Motor neuron (in vitro differentiated cells): Measurements from ENCODE around the gene APOF. TPM values are rescaled to one million over a fixed set of nuclear protein-coding genes. Genes with fewer than 3 reads are reported as not detected.
"Not testable (repeated sequence)": the region's sequence is repeated elsewhere in the genome, so short reads cannot be mapped to it uniquely, and the experiment has no call there.

Experiments
- ATAC-seq, 8 experiments: fragments of 200-7000 bp; cut with Tn5 transposase; replicated peaks in 6 of 8; 2 replicates each; pipeline ENCODE4 v1.8.0; 2021; ENCODE audit warnings: mild to moderate bottlenecking in 8 of 8, moderate library complexity in 8 of 8
- H3K27ac ChIP-seq, 2 donors: fragments of 250-450 bp; sonication (Bioruptor Pico); 2 replicates each; pipeline ENCODE4 v1.9.0; 2021; ENCODE audit warnings: antibody characterized with exemption in 2 of 2, mild to moderate bottlenecking in 2 of 2, moderate library complexity in 1 of 2
- H3K4me1 ChIP-seq, 2 donors: fragments of 250-450 bp; sonication (Bioruptor Pico); replicated peaks in 1 of 2; 2 replicates each; pipeline ENCODE4 v1.6.1; 2021; ENCODE audit warnings: antibody characterized with exemption in 2 of 2, mild to moderate bottlenecking in 2 of 2, moderate library complexity in 1 of 2
- H3K4me3 ChIP-seq, 5 donors: fragments of 250-450 bp; sonication (Bioruptor Pico); 2 replicates each; pipeline ENCODE4 v1.9.0; 2021; ENCODE audit warnings: antibody characterized with exemption in 5 of 5, mild to moderate bottlenecking in 5 of 5, moderate library complexity in 4 of 5
- WGBS, 10 experiments: fragments of 450-650 bp; shearing (Covaris generic); methylation state at CpG; one replicate each; pipeline ENCODE4 v1.0.0; 2022; 5-methylcytosine and 5-hydroxymethylcytosine counted together
- in situ Hi-C, 9 experiments: fragments of 400-800 bp; cut with MboI; loops; one replicate each; pipeline ENCODE4 v1.15.0; 2021; ENCODE audit warnings: low sequenced_read_pairs in 9 of 9, low pct_unique_long_range_greater_than_20kb in 2 of 9; ENCODE audit not compliant: unreplicated experiment in 9 of 9
- total RNA-seq, 8 experiments: library from RNA; unstranded; fragments of 300-600 nt; gene quantifications; 2 replicates each; pipeline versions ENCODE4 v1.2.3 to v1.2.4, GENCODE V29; 2022

APOF gene
- total RNA-seq, 8 experiments from 2014 or later = 0.14 to 0.76 (median 0.36) TPM; not detected in 1

DNA sequence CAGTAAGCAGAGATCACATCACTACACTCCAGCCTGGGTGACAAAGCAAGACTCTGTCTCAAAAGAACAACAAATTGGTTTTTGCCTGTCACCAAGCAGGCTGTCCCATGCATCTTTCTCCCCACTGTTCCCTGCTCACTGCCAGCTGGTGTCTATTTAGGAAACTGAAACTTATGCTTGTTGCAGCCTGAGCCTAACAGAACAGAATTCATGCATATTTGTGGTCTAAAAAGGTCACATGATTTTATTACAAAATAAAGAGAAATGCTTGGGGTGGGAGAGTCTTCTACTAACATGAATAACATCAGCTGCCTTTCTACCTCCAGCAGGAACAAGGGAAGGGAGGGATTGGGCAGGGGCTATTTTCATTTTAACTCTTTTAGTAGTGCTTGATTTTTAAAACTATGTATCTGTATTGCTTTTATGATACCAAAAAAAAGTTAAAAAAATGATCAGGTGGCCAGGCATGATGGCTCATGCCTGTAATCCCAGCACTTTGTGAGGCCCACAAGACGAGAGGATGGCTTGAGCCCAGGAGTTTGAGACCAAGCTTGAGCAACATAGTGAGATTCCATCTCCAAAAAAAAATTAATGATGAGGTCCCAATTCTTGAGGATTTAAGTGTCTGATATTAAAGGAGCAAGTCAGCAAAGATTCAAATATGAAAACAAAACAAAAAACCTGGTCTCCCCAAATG is 3.7 kb downstream of the APOF start:
- no peak overlapping the region for H3K27ac ChIP-seq
- H3K4me1 ChIP-seq = peaks cover 3 to 14% of the 10 kb centered on the region in 2 donors
- peak overlapping the region; percentile 58 to 81 (median 65) for H3K4me3 ChIP-seq
- ATAC-seq = peak in 3 of 8 experiments; percentile 12 to 19 (median 14)
- in situ Hi-C loops = loop anchor here in 2 of 9 experiments (25.0 kb wide), 1 partner anchor 103 kb away; the partner anchor contains the start of genes MIP (in 2 of the 2) and SPRYD4 (in 2 of the 2)
- 0 to 10% (median 0%) methylated on average over 1 of the region's 1 CpG; no CpG with 5 or more reads in 5 of the 10 experiments for WGBS, 10 experiments

DNA sequence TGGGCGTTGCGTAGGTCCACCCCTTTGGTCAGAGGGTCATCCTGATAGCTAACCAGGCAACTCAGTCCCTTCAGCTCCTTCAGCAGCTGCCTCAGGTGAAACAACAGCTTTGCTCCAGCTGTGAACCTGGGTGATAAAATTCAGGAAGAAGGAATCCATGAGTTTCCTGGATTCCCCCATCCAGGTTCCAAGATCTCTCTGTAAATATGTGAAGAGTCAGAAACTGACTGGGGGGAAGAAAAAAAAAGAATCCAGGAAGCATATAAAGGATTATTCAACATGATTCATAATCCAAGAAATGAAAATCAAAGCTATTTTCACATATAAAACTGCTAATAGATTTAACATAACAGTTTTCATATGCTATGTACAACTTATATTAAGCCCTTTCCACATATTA is 11.3 kb downstream of the APOF start:
- 80 to 93% (median 86%) methylated on average over 1 to 2 of the region's 2 CpGs; no CpG with 5 or more reads in 7 of the 10 experiments for WGBS, 10 experiments
- in situ Hi-C loops = loop anchor here in 2 of 9 experiments (25.0 kb wide), 1 partner anchor 111 kb away; the partner anchor contains the start of genes MIP (in 2 of the 2) and SPRYD4 (in 2 of the 2)
- no peak overlapping the region for H3K27ac ChIP-seq
- ATAC-seq = no peak
- H3K4me3 ChIP-seq = no peak overlapping the region
- no peaks in the 10 kb centered on the region for H3K4me1 ChIP-seq

DNA sequence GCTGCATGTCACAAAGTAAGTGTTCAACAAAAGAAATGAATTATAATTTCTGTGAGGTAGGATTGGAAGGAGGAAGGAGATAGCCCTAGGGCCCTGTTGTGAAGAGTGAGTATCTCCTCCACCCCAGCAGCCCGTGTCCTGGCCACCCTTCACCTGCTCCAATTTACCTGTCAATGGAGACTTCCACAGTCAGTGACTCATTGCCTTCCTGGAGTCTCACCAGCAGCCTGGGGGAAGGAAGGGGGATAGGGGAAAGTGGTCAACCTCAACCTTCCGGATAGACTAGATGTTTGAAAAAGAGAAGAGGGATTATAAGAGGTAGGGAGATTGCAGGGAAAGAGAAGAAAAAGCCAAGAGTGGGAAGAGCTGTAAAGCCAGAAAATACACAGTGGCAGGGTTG is 12.0 kb downstream of the APOF start:
- Histone ChIP-seq H3K27ac (no peak overlapping the region), H3K4me1 (no peaks in the 10 kb centered on the region), H3K4me3 (no peak overlapping the region)
- in situ Hi-C loops = loop anchor here in 2 of 9 experiments (25.0 kb wide), 1 partner anchor 112 kb away; the partner anchor contains the start of genes MIP (in 2 of the 2) and SPRYD4 (in 2 of the 2)
- ATAC-seq = no peak
- 46 to 100% (median 100%) methylated on average over 1 to 2 of the region's 2 CpGs; no CpG with 5 or more reads in 5 of the 10 experiments for WGBS, 10 experiments

DNA sequence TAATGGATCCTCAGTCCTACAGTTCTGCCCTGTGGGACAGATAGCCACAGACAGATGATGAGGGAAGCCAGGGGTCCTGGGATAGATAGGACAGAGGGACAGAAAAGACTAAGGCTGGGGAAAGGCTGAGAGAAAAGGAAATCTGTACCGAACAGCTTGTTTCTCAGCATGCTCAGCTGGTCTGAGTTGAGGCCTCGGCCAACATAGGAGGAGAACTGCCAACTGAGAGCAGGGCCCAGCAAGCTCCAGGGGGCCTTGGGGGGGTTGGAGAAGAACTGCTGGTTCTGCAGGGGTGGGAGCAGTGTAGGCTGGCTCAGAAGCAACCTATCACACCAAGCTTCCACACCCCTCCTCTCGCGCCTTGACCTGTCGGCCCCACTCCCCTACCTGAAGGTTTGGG is 13.9 kb downstream of the APOF start:
- ATAC-seq = no peak
- Histone ChIP-seq H3K4me1 (no peaks in the 10 kb centered on the region), H3K4me3 (no peak overlapping the region), H3K27ac (no peak overlapping the region)
- in situ Hi-C loops = no loop called here
- 14 to 100% (median 100%) methylated on average over 1 to 3 of the region's 5 CpGs; no CpG with 5 or more reads in 5 of the 10 experiments for WGBS, 10 experiments

DNA sequence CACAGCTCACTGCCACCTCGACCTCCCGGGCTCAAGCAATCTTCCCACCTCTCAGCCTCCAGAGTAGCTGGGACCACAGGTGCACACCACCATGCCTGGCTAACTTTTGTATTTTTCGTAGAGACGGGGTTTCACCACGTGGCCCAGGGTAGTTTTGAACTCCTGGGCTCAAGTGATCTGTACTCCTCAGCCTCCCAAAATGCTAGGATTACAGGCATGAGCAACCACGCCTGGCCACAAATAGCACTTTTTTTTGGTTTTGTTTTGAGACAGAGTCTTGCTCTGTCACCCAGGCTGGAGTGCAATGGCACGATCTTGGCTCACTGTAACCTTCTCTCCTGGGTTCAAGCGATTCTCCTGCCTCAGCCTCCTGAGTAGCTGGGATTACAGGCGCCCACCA is 15.4 kb downstream of the APOF start:
- ATAC-seq, in situ Hi-C loops, H3K4me1 ChIP-seq, H3K27ac ChIP-seq, H3K4me3 ChIP-seq: not testable (repeated sequence)
- WGBS, 10 experiments = 80 to 96% (median 90%) methylated on average over 1 to 4 of the region's 9 CpGs; no CpG with 5 or more reads in 5 of the 10 experiments

DNA sequence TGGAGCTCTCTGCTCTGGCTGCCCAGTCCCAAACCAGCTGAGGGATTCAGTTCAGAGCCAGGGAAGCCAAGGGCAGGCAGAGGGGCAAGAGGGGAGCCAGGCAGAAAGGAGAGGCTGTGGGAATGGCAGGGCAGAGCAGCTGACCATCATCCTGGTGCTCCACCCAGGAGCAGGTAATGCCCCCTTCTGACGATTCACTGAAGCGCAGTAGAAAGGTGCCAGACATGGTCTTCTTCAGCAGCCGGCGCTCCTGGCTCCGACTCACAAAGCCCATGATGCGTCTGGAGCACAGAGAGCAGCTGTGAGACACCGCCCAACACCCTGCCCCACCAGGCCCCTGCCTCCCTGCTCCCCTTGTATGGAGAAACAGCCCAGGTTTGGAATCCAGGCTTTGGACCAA is 16.0 kb downstream of the APOF start:
- no peaks in the 10 kb centered on the region for H3K4me1 ChIP-seq
- ATAC-seq = peak in 5 of 8 experiments; percentile 4 to 62 (median 22)
- 60 to 100% methylated on average over 1 of the region's 7 CpGs; no CpG with 5 or more reads in 8 of the 10 experiments for WGBS, 10 experiments
- in situ Hi-C loops = no loop called here
- H3K4me3 ChIP-seq = no peak overlapping the region
- no peak overlapping the region for H3K27ac ChIP-seq

DNA sequence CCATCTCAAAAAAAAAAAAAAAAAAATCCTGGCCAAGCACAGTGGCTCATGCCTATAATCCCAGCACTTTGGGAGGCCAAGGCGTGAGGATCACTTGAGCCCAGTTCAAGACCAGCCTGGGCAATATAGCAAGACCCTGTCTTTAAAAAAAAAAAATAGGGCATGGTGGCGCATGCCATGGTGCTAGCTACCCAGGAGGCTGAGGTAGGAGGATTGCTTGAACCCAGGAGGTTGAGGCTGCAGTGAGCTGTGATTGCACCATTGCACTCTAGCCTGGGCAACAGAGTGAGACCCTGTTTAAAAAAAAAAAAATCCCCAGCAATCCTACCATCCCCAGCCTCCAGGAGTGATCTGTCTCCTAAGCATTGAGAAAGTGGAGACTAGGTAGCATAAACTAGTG is 20.4 kb downstream of the APOF start:
- H3K27ac ChIP-seq, H3K4me1 ChIP-seq, in situ Hi-C loops, ATAC-seq, H3K4me3 ChIP-seq: not testable (repeated sequence)
- WGBS, 10 experiments = 75 to 100% (median 100%) methylated on average over 1 to 2 of the region's 2 CpGs; no CpG with 5 or more reads in 4 of the 10 experiments

DNA sequence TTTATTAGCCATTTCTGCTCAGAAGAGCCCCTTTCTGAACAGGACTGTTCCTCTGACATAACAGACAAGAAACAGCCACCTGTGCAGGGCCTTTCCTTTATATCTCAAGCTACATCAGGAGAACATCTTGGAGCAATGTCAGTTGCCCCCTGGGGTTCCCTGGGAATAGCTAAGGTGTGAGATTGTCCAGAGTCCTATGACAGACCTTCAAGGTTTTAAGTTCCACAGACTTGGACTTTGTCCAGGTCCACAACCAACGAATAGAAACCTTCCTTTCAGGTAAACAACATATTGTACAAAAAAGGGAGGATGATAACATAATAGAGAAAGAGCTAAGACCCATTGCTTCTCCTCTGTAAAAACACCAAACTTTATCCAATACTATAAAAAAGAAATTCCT is 21.0 kb downstream of the APOF start:
- Histone ChIP-seq H3K4me3 (no peak overlapping the region), H3K4me1 (no peaks in the 10 kb centered on the region), H3K27ac (no peak overlapping the region)
- ATAC-seq = no peak
- 71 to 86% (median 75%) methylated on average over 1 of the region's 1 CpG; no CpG with 5 or more reads in 7 of the 10 experiments for WGBS, 10 experiments
- in situ Hi-C loops = no loop called here

DNA sequence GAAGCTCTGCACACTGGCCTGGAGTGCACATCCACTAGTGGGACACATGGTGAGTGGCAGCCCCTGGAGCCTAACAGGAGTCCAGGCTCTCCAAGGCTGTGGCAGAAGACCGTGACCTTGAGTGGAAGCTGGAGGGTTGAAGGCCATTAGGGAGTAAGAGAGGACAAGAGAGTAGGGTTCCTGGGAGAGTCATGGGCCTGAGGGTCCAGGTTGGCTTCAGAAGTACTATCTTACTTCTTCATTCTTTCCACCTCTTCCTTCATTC is 23.6 kb downstream of the APOF start:
- ATAC-seq = no peak
- in situ Hi-C loops = no loop called here

DNA sequence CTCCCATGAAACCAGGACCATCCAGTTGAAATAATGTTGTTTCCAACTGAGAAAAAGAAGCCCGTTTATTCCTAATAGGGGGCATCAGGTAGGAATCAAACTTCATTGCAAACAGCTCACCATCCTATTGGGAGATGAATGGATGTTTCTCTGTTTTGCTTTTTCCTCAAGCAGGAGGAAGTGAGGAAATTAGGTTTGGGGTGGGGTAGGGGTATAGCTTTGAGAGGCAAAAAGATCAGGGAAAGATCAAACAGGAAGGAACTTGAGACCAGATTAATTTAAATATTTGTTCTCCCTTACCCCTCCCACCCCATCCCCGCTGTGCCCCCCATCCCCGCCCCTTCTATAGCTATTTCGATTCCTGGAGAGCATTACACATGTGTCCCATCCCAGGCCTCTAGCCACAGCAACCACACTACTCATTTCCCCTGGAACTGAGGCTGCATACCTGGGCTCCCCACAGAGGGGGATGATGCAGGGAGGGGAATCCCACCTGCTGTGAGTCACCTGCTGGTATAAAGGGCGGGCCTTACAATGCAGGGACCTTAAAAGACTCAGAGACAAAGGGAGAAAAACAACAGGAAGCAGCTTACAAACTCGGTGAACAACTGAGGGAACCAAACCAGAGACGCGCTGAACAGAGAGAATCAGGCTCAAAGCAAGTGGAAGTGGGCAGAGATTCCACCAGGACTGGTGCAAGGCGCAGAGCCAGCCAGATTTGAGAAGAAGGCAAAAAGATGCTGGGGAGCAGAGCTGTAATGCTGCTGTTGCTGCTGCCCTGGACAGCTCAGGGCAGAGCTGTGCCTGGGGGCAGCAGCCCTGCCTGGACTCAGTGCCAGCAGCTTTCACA is 24.1 kb downstream of the APOF start, which contains the start of gene IL23A:
IL23A (plus strand) TSS at position 577 of the 850 bp plus-strand sequence; CDS start at position 738, 161 bp downstream.
- in situ Hi-C loops = no loop called here
- Histone ChIP-seq H3K4me3 (no peak within 1 kb of the TSS), H3K4me1 (peaks cover 0 to 5% of the 10 kb centered on the region in 2 donors), H3K27ac (no peak within 1 kb of the TSS)
- peak in 3 of 8 experiments; percentile 9 to 32 (median 22) for ATAC-seq
- 3 to 60% (median 20%) methylated on average over 1 to 4 of the region's 9 CpGs; no CpG with 5 or more reads in 1 of the 10 experiments for whole genome bisulfite sequencing, 10 experiments

More for the DNA sequence above, 23.6 kb downstream of the APOF start:
- no peak overlapping the region for H3K27ac ChIP-seq
- WGBS, 10 experiments = 67 to 100% (median 83%) methylated on average over 1 of the region's 1 CpG; no CpG with 5 or more reads in 7 of the 10 experiments
- no peak overlapping the region for H3K4me3 ChIP-seq
- H3K4me1 ChIP-seq = peaks cover 0 to 5% of the 10 kb centered on the region in 2 donors

DNA sequence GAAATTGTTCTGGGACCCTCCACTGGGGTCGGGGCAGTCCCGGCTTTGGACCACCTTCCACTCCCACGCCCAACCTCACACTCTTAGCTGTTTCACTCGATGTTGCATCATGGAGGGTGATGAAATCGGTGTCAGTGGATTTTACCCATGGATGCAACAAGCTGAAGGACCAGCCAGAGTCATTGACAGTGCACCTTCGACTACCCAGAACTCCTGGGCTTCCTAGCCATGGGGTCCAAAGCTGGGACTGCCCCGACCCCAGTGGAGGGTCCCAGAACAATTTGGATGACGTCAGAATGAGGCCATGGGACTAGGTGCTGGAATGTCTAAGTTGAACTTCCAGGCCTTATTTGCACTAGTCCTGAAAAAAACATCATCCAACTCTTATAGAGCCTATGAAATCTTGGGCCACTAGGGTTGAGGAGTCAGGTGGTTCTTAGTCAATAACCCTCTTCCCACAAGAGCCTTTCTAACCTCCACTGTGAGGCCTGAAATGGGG is 24.9 kb downstream of the APOF start:
- Histone ChIP-seq H3K27ac (no peak overlapping the region), H3K4me3 (no peak overlapping the region), H3K4me1 (peaks cover 5 to 8% of the 10 kb centered on the region in 2 donors)
- in situ Hi-C loops = no loop called here
- WGBS, 10 experiments = 0 to 100% (median 79%) methylated on average over 1 to 6 of the region's 8 CpGs; no CpG with 5 or more reads in 2 of the 10 experiments
- no peak for ATAC-seq

DNA sequence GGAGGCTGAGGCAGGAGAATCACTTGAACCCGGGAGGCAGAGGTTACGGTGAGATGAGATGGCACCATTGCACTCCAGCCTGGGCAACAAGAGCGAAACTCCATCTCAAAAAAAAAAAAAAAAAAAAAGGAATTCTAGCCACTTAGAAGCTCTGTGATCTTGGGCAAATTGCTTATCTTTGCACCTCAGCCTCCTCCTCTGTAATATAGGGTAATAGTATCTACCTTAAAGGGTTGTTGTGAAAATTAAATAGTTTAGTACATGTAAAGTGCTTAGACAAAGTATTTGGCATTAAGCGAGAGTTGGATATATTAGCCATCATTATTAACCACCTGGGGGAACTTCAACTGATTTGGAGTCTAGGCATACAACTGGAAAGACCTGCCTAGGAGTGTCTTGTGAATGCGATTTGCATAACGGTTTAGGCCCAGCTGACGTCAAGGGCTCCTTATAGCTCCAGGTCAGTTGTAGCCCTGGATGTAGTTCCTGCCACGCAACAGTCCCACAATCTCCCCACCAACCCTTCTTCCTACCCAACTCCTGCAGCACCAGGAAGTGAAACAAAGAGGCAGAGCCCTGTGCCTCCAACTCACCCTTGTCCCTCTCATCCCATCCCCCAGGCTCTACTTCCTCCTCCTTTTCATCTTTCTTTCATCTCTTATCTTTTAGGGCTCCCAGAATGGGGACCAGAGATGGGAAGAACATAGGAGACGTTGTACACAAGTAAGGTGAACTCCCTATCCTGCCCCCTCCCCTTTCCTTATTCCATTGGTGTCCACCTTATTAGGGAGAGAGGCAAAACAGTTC is 26.1 kb downstream of the APOF start:
- ATAC-seq = no peak
- Histone ChIP-seq H3K4me1 (peaks cover 8 to 12% of the 10 kb centered on the region in 2 donors), H3K27ac (no peak overlapping the region), H3K4me3 (no peak overlapping the region)
- 17 to 98% (median 83%) methylated on average over 1 to 6 of the region's 9 CpGs; no CpG with 5 or more reads in 1 of the 10 experiments for WGBS, 10 experiments
- in situ Hi-C loops = no loop called here
